T-helper 1 cell treated with Interleukin-12 subunit alpha and Interleukin-12 subunit beta and Interleukin-4 antibody, amounts not matched to agents 30 μg/mL and 1 μg/mL, for 36 hours (primary cell): ENCODE data around the gene LIN28A.

Experiments
- H3K27ac Mint-ChIP-seq: one replicate; pipeline ENCODE4 v1.8.0; 2021; ENCODE audit warnings: mild to moderate bottlenecking, mixed read lengths
- H3K27me3 Mint-ChIP-seq: one replicate; pipeline ENCODE4 v1.8.0; 2021; ENCODE audit warnings: low read depth, mixed read lengths
- H3K36me3 Mint-ChIP-seq: one replicate; pipeline ENCODE4 v1.8.0; 2021; ENCODE audit warnings: low read depth, mixed read lengths
- H3K4me1 Mint-ChIP-seq: one replicate; pipeline ENCODE4 v1.8.0; 2021; ENCODE audit warnings: low read depth, mixed read lengths
- H3K4me3 Mint-ChIP-seq: one replicate; pipeline ENCODE4 v1.8.0; 2021; ENCODE audit warnings: mild to moderate bottlenecking, moderate library complexity, mixed read lengths
- H3K9me3 Mint-ChIP-seq: one replicate; pipeline ENCODE4 v1.8.0; 2021; ENCODE audit warnings: mixed read lengths

The LIN28A gene

DNA sequence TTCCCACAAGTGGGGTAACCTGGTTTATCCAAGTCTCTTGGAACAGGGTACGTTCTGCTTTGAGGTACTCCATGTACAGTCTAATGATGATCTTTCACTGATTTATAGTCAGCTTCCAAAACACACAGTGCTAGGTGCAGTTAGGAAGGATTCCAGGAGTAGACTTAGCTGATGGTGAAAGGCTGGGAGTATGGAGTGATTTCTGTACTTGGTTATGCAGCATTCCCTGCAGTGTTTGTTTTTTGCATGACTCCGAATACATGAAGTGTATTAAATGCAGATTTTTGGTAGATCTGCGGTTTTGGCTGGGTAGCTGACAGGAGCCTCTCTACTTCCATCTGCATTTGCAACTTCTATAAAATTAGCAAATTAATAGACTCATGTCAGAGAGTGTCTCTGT is 65.4 kb downstream of the LIN28A start:
- H3K4me1 Mint-ChIP-seq = peaks cover 29% of the 10 kb centered on the region
- H3K9me3 Mint-ChIP-seq = no peaks in the 10 kb centered on the region
- peaks cover 46% of the 10 kb centered on the region for H3K36me3 Mint-ChIP-seq
- H3K27ac Mint-ChIP-seq = no peak overlapping the region
- H3K27me3 Mint-ChIP-seq = no peaks in the 10 kb centered on the region
- no peak overlapping the region for H3K4me3 Mint-ChIP-seq

DNA sequence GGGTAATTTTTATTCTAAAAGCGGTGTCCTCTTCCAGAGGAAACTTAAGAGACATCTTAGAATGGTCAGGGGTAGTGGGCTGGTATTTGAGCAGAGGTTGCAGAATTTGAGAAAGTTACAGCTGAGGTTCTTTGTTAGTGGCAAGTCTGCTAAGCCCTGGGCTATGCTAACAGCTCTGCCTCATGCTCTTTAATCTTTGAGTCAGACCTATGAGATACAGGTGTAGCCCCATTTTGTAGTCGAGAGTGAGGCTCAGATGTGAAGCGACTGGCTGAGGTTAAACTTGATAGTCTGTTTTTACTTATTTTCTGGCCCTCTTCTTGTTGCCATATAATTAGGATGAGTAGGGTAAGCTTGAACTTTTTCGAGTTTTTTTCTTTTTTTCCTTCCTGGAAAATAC is 66.3 kb downstream of the LIN28A start:
- H3K27ac Mint-ChIP-seq = no peak overlapping the region
- no peak overlapping the region for H3K4me3 Mint-ChIP-seq

DNA sequence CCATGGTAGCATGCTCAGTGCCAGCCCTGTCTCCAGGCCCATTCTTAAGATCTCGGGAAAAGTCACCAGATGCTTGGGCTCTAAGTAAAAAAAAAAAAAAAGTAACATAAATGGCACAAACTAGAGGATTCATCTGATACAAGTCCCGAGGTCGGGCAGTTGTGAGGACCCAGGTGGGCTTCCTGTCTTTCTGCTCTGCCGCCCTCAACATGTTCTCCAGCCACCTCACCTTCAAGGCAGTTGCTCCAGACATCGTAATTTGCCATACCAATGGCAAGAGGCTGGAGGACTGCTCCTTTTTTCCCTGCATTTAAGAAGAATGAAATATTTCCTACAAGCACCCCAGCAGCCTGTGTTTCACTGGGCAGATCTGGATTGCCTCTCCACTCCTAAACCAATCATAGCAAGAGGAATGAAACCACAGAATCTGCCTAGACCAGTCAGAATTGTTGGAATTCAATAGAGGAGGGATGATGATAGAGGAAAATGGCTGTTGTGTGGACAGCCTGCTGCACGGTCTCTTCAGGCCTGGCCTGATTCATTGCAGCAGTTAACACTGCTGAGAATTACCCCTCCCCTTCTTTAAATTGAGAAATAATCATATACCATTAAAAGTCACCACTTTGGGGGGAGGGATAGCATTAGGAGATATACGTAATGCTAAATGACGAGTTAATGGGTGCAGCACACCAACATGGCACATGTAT is 67.0 kb downstream of the LIN28A start:
- Mint-ChIP-seq H3K27me3 (no peaks in the 10 kb centered on the region), H3K4me3 (no peak overlapping the region), H3K36me3 (peaks cover 46% of the 10 kb centered on the region), H3K9me3 (no peaks in the 10 kb centered on the region), H3K27ac (no peak overlapping the region), H3K4me1 (peaks cover 23% of the 10 kb centered on the region)

More for the DNA sequence above, 66.3 kb downstream of the LIN28A start:
- H3K36me3 Mint-ChIP-seq = peaks cover 46% of the 10 kb centered on the region
- peaks cover 23% of the 10 kb centered on the region for H3K4me1 Mint-ChIP-seq
- no peaks in the 10 kb centered on the region for H3K9me3 Mint-ChIP-seq
- no peaks in the 10 kb centered on the region for H3K27me3 Mint-ChIP-seq

DNA sequence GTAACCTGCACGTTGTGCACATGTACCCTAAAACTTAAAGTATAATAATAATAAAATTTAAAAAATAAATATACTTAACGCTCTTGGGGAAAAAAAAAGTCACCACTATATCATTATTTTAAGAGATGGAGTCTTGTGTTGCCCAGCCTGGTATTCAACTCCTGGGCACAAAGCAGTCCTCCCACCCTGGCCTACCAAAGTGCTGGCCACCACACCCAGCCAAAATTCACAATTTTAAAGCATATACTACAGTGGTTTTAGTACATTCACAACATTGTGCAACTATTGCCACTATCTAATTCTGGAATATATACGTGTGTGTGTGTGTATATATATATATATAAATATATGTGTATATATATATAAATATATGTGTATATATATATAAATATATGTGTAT is 67.5 kb downstream of the LIN28A start:
- no peaks in the 10 kb centered on the region for H3K9me3 Mint-ChIP-seq
- H3K27me3 Mint-ChIP-seq = no peaks in the 10 kb centered on the region
- no peak overlapping the region for H3K27ac Mint-ChIP-seq
- peaks cover 44% of the 10 kb centered on the region for H3K36me3 Mint-ChIP-seq
- no peak overlapping the region for H3K4me3 Mint-ChIP-seq
- peaks cover 25% of the 10 kb centered on the region for H3K4me1 Mint-ChIP-seq

DNA sequence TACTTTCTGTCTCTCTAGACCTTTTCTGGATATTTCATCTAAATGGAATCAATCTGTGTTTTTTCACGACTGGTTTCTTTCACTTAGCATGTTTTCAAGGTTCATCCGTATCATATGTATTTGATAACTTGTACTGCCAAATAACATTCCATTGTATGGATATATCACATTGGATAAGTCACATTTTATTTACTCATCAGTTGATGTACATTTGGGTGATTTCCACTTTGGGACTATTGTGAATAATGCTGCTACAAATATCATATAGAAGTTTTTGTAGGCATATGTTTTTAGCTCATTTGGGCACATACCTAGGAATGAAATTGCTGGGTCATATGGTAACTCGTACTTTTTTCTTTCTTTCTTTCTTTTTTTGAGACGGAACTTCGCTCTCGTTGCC is 68.4 kb downstream of the LIN28A start:
- H3K9me3 Mint-ChIP-seq = no peaks in the 10 kb centered on the region
- no peak overlapping the region for H3K27ac Mint-ChIP-seq
- peaks cover 23% of the 10 kb centered on the region for H3K4me1 Mint-ChIP-seq
- peaks cover 36% of the 10 kb centered on the region for H3K36me3 Mint-ChIP-seq
- no peak overlapping the region for H3K4me3 Mint-ChIP-seq
- no peaks in the 10 kb centered on the region for H3K27me3 Mint-ChIP-seq
